Measurements from ENCODE around the gene FHL2.

Gene FHL2

DNA sequence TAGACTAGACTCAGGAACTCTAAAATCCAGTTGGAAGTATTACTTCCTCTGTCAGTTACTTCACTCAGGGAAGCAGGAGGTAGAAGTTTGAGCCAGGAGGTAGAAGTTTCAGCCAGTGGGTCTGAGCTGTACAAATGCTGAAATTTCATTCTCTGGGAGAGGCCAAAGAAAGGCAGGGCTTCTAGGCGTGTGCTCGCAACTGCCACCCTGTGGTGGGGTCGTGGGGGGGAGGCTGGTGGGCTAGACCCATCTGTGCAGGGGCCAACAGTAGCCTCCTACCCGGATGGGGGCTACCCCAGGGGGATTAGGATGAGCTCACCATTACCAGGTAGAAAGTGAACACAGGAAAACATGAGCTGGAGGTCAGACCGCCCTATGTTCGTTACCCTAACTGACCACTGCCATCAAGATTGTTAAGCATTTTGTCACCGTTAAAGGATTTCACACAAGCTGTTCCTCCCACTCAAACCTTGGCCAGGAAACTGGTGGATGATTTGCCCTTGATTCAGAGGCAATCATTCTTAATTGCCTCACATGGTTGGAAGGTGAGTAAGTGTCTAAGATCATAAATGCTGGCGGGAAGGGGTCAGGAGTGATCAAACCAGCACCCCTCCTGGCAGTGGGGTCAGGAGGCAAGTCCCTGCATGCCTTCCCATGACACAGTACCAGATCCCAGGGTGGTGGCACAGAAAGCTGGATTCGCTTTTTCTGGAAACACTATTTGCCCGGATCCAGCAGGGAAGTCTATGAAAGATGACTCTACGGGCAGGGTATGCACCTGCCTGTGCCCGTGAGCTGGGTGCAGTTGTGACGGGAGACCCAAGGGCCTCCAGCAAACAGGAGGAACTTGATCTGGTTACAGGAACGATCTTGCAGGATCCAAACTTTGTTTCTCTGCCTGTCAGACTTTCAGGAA, 5.2 kb upstream of the FHL2 start:
- Histone ChIP-seq H3K27me3 (ENCODE audit: insufficient read depth, poor library complexity, severe bottlenecking) (no peaks in the 10 kb centered on the region), H3K9me3 (ENCODE audit: severe bottlenecking) (no peaks in the 10 kb centered on the region), H3K4me1 (ENCODE audit: insufficient read depth, poor library complexity, severe bottlenecking) (peaks cover 29% of the 10 kb centered on the region), H3K27ac (ENCODE audit: poor library complexity, severe bottlenecking) (peak overlapping the region; percentile 100), H3K36me3 (ENCODE audit: low read depth) (no peaks in the 10 kb centered on the region), H3K4me3 (ENCODE audit: severe bottlenecking) (no peak overlapping the region)
- TF ChIP-seq, protein P1, sequence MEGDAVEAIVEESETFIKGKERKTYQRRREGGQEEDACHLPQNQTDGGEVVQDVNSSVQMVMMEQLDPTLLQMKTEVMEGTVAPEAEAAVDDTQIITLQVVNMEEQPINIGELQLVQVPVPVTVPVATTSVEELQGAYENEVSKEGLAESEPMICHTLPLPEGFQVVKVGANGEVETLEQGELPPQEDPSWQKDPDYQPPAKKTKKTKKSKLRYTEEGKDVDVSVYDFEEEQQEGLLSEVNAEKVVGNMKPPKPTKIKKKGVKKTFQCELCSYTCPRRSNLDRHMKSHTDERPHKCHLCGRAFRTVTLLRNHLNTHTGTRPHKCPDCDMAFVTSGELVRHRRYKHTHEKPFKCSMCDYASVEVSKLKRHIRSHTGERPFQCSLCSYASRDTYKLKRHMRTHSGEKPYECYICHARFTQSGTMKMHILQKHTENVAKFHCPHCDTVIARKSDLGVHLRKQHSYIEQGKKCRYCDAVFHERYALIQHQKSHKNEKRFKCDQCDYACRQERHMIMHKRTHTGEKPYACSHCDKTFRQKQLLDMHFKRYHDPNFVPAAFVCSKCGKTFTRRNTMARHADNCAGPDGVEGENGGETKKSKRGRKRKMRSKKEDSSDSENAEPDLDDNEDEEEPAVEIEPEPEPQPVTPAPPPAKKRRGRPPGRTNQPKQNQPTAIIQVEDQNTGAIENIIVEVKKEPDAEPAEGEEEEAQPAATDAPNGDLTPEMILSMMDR (IDR thresholded peaks at IDR 0.05; ENCODE audit: poor library complexity, severe bottlenecking): peak; percentile 52
- ATAC-seq (ENCODE audit: low read depth) (peak; percentile 83), DNase-seq (ENCODE audit: low spot score) (peak; percentile 96)

GRCh38 chr2:105403241-105403782, 4.5 kb upstream of the FHL2 start:
- no peaks in the 10 kb centered on the region for H3K27me3 ChIP-seq (ENCODE audit: insufficient read depth, poor library complexity, severe bottlenecking)
- ATAC-seq (ENCODE audit: low read depth) (no peak), DNase-seq (ENCODE audit: low spot score) (no peak)
- H3K27ac ChIP-seq (ENCODE audit: poor library complexity, severe bottlenecking): peak overlapping the region; percentile 100
- no peaks in the 10 kb centered on the region for H3K9me3 ChIP-seq (ENCODE audit: severe bottlenecking)
- no peaks in the 10 kb centered on the region for H3K36me3 ChIP-seq (ENCODE audit: low read depth)
- H3K4me3 ChIP-seq (ENCODE audit: severe bottlenecking): no peak overlapping the region
- H3K4me1 ChIP-seq (ENCODE audit: insufficient read depth, poor library complexity, severe bottlenecking): peaks cover 29% of the 10 kb centered on the region
- TF ChIP-seq, protein P1 (IDR thresholded peaks at IDR 0.05; ENCODE audit: poor library complexity, severe bottlenecking): no peak

- peaks cover 29% of the 10 kb centered on the region for H3K4me1 ChIP-seq (ENCODE audit: insufficient read depth, poor library complexity, severe bottlenecking)
- TF ChIP-seq, protein P1 (IDR thresholded peaks at IDR 0.05; ENCODE audit: poor library complexity, severe bottlenecking): no peak
- peak overlapping the region; percentile 100 for H3K27ac ChIP-seq (ENCODE audit: poor library complexity, severe bottlenecking)
- peaks cover 3% of the 10 kb centered on the region; the same call in 1 of the 2 replicates for H3K36me3 ChIP-seq (ENCODE audit: low read depth)
- ATAC-seq (ENCODE audit: low read depth) (no peak), DNase-seq (ENCODE audit: low spot score) (no peak)
- H3K27me3 ChIP-seq (ENCODE audit: insufficient read depth, poor library complexity, severe bottlenecking): no peaks in the 10 kb centered on the region
- H3K4me3 ChIP-seq (ENCODE audit: severe bottlenecking): no peak overlapping the region
- no peaks in the 10 kb centered on the region for H3K9me3 ChIP-seq (ENCODE audit: severe bottlenecking)
These were observed 4.0 kb upstream of the FHL2 start for GRCh38 chr2:105402809-105403208.

DNA sequence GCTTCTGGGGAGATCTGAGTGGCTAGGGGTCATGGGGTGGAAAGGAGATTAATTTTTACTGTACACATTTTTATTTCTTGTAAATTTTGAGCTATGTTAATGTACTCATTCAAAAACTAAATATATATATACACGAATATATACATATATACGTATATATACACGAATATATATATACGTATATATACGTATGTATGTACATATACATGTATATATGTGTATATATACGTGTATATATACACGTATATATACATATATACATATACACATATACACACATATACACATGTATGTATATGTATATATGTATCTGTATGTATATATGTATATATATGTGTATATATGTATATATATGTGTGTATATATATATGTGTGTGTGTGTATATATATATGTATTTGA, 3.0 kb upstream of the FHL2 start:
- Histone ChIP-seq H3K27me3 (ENCODE audit: insufficient read depth, poor library complexity, severe bottlenecking) (no peaks in the 10 kb centered on the region), H3K27ac (ENCODE audit: poor library complexity, severe bottlenecking) (peak overlapping the region; percentile 100), H3K4me3 (ENCODE audit: severe bottlenecking) (no peak overlapping the region), H3K9me3 (ENCODE audit: severe bottlenecking) (no peaks in the 10 kb centered on the region), H3K4me1 (ENCODE audit: insufficient read depth, poor library complexity, severe bottlenecking) (peaks cover 29% of the 10 kb centered on the region), H3K36me3 (ENCODE audit: low read depth) (peaks cover 8% of the 10 kb centered on the region; the same call in 1 of the 2 replicates)
- TF ChIP-seq, protein P1 (IDR thresholded peaks at IDR 0.05; ENCODE audit: poor library complexity, severe bottlenecking): no peak
- DNase-seq (ENCODE audit: low spot score) (no peak), ATAC-seq (ENCODE audit: low read depth) (no peak)
